Measurements from ENCODE around the gene WWC2.

- TF ChIP-seq NFYB (CRISPR knock-in tag; conservative IDR thresholded peaks at IDR 0.05; ENCODE audit: low read depth) (no peak), CTCF (IDR thresholded peaks at IDR 0.05) (no peak), ESRRA (CRISPR knock-in tag; IDR thresholded peaks at IDR 0.05; ENCODE audit: borderline replicate concordance) (no peak), ZNF416 (CRISPR knock-in tag; IDR thresholded peaks at IDR 0.05) (no peak), ZNF317 (CRISPR knock-in tag; IDR thresholded peaks at IDR 0.05; ENCODE audit: borderline replicate concordance, low read depth) (no peak), MYBL2 (CRISPR knock-in tag; IDR thresholded peaks at IDR 0.05) (no peak)
These were observed 33.0 kb downstream of the WWC2 start for GRCh38 chr4:183132081-183132480.
